ENCODE measurements around the gene GNAL. TPM values are rescaled to one million over a fixed set of nuclear protein-coding genes. Genes with fewer than 3 reads are reported as not detected.

GNAL gene
- total RNA-seq, 1 donor from 2014 or later: 0.21 TPM

DNA sequence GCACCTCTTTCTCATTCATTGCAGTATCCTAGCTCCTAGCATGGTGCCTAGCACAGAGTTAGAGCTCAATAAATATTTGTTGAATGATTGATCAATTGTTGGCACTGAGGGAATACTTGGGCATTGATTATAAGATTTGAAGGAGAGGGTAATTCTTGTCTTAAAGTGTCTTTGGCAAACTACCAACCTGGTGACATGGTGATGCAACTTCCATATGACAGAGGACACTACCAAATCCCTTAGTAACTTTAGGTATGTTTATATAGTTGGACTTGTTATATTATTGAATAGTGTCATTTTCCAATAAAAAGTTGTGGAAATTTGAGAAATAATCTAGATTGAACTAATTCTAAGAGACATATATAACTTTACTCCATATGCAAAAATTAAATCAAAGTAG is 103.6 kb downstream of the GNAL start:
- no peak for DNase-seq (ENCODE audit: low spot score)
- intact Hi-C loops (cut with micrococcal nuclease): no loop called here

DNA sequence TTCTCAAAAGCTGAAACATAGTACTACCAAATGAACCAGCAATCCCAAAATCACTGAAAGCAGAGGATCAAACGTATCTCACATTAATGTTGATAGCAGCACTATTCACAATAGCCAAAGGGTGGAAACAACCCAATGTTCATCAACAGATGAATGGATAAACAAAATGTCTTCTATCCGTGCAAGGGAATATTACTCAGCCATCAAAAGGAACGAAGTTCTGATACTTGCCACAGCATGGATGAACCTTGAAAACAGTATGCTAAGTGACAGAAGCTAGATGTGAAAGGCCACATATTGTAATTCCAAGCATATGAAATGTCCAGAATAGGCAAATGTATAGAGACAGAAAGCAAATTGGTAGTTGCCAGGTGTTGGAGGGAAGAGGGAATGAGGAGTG is 105.1 kb downstream of the GNAL start:
- intact Hi-C loops (cut with micrococcal nuclease): no loop called here
- H3K4me1 Mint-ChIP-seq (ENCODE audit: low read depth): no peaks in the 10 kb centered on the region
- H3K4me3 Mint-ChIP-seq: no peak overlapping the region
- no peak for DNase-seq (ENCODE audit: low spot score)
- peaks cover 2% of the 10 kb centered on the region for H3K27me3 Mint-ChIP-seq (ENCODE audit: insufficient read depth)
- H3K36me3 Mint-ChIP-seq (ENCODE audit: low read depth): no peaks in the 10 kb centered on the region
- H3K27ac Mint-ChIP-seq: no peak overlapping the region
- no peaks in the 10 kb centered on the region for H3K9me3 Mint-ChIP-seq

More for the DNA sequence above, 103.6 kb downstream of the GNAL start:
- no peak overlapping the region for H3K4me3 Mint-ChIP-seq
- no peaks in the 10 kb centered on the region for H3K4me1 Mint-ChIP-seq (ENCODE audit: low read depth)
- no peak overlapping the region for H3K27ac Mint-ChIP-seq
- H3K27me3 Mint-ChIP-seq (ENCODE audit: insufficient read depth): no peaks in the 10 kb centered on the region
- no peaks in the 10 kb centered on the region for H3K36me3 Mint-ChIP-seq (ENCODE audit: low read depth)
- no peaks in the 10 kb centered on the region for H3K9me3 Mint-ChIP-seq

DNA sequence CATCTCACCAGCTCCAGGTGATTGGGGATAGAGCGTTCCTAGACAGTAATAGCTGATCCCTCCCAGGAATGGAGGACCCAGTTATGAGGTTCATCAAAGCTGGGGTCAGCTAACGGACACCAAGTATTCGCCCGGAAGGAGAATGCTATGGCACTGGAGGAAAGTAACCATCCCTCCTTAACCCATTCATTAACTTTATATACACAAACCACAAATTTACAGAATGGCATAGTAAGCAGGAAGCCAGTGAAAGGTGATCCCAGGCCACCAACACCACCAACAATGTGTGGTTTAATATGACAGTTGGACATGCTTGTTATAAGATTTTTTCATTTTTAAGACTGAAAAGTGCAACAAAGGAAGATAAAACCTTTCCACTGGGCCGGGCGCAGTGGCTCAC is 106.9 kb downstream of the GNAL start:
- Mint-ChIP-seq H3K9me3 (no peaks in the 10 kb centered on the region), H3K27ac (no peak overlapping the region), H3K4me1 (ENCODE audit: low read depth) (no peaks in the 10 kb centered on the region), H3K4me3 (no peak overlapping the region), H3K36me3 (ENCODE audit: low read depth) (no peaks in the 10 kb centered on the region), H3K27me3 (ENCODE audit: insufficient read depth) (peaks cover 9% of the 10 kb centered on the region)
- DNase-seq (ENCODE audit: low spot score): no peak
- intact Hi-C loops (cut with micrococcal nuclease): no loop called here

DNA sequence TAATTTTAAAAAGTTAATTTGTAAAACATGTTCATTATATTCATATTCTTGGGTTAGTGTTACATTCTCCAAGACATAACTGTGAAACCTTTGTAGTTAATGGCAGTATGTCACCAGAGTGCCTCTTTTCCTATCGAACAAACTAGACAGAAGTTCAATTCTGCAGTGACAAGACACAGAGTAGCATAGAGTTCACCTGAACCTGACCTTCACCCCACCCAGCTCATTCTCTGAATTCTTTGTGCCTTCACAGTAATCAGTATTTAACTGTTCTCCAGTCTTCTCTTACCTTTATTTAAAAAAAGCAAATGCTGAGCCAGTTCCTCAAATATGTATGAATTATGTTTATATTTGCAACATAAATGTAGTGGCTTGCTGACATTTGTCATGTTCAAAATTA is 109.2 kb downstream of the GNAL start:
- H3K4me1 Mint-ChIP-seq (ENCODE audit: low read depth): no peaks in the 10 kb centered on the region
- H3K9me3 Mint-ChIP-seq: no peaks in the 10 kb centered on the region
- intact Hi-C loops (cut with micrococcal nuclease): no loop called here
- no peak overlapping the region for H3K4me3 Mint-ChIP-seq
- no peaks in the 10 kb centered on the region for H3K36me3 Mint-ChIP-seq (ENCODE audit: low read depth)
- H3K27me3 Mint-ChIP-seq (ENCODE audit: insufficient read depth): peaks cover 9% of the 10 kb centered on the region
- no peak for DNase-seq (ENCODE audit: low spot score)
- no peak overlapping the region for H3K27ac Mint-ChIP-seq

DNA sequence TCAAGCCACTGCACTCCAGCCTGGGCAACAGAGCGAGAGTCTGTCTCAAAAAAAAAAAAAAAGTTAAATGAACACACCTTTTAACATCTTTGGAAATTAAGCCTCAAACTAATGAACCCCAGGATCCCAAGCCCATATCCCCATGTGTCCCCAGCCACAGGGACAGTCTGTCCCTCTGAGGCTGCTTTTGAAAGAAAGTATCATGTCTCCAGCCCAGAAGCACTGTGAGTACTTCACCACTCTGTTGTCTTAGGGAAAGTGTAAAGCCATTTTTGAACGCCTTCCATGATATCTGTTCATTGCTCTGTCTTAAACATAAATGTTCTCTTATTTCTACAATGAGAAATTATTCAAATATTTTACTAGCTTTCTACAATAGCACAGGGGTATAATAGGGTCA is 110.0 kb downstream of the GNAL start:
- no peaks in the 10 kb centered on the region for H3K36me3 Mint-ChIP-seq (ENCODE audit: low read depth)
- no peak for DNase-seq (ENCODE audit: low spot score)
- intact Hi-C loops (cut with micrococcal nuclease): no loop called here
- H3K4me1 Mint-ChIP-seq (ENCODE audit: low read depth): no peaks in the 10 kb centered on the region
- peaks cover 9% of the 10 kb centered on the region for H3K27me3 Mint-ChIP-seq (ENCODE audit: insufficient read depth)
- H3K27ac Mint-ChIP-seq: no peak overlapping the region
- no peak overlapping the region for H3K4me3 Mint-ChIP-seq
- no peaks in the 10 kb centered on the region for H3K9me3 Mint-ChIP-seq

DNA sequence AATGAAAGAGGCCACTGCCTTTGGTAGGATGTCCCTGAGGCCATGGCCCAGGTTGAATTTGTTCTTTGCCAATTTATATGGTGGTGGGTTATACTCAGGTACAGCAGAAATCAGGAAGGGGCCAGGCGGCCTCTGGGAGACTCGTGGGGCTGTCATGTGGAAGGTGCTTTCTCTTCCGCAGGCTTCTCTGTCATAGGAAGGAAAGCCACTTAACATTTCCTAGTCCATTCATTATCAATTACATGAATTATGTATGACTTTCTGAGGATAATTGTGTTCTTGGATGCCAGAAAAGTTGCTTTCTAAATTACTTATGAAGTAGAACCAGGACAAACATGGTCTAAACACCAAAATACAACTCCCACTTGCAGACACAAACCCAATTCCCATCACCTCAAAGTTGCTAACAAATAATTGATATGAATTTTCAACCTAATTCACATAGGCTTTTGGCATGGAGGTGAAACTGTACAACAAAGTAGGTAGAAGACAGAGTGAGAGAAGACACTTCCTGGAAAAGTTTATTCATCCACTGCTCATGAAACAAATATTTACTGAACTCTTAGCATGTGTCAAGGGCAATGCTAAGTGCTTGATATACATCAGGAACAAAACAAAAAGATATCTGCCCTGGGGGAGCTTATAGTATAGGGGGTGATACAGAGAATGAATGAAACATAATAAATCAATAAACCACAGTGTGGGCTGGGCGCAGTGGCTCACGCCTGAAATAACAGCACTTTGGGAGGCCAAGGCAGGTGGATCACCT is 111.7 kb downstream of the GNAL start:
- DNase-seq (ENCODE audit: low spot score): no peak
- intact Hi-C loops (cut with micrococcal nuclease): no loop called here
- no peaks in the 10 kb centered on the region for H3K4me1 Mint-ChIP-seq (ENCODE audit: low read depth)
- no peaks in the 10 kb centered on the region for H3K36me3 Mint-ChIP-seq (ENCODE audit: low read depth)
- H3K27me3 Mint-ChIP-seq (ENCODE audit: insufficient read depth): peaks cover 12% of the 10 kb centered on the region
- H3K27ac Mint-ChIP-seq: no peak overlapping the region
- H3K4me3 Mint-ChIP-seq: no peak overlapping the region
- H3K9me3 Mint-ChIP-seq: no peaks in the 10 kb centered on the region

DNA sequence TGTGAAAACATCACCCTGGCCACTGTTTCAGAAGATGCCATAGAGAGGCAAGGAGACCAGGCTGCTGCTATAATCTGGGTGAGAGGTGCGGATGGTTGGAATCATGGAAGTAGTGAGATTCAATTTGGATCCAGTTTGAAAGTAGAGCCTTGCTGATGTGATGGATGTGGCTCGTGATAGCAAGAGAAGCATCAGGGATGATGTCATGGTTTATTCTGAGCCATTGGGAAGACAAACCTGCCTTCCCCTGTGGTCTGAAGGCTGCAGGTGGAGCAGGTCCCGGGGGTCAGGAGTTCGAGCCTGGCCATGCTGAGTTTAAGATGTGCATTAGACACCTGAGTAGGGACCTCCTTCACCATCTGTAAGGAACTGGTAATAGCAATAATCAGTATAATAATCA is 112.5 kb downstream of the GNAL start:
- Mint-ChIP-seq H3K27ac (no peak overlapping the region), H3K4me1 (ENCODE audit: low read depth) (no peaks in the 10 kb centered on the region), H3K27me3 (ENCODE audit: insufficient read depth) (peaks cover 12% of the 10 kb centered on the region), H3K4me3 (no peak overlapping the region), H3K36me3 (ENCODE audit: low read depth) (no peaks in the 10 kb centered on the region), H3K9me3 (no peaks in the 10 kb centered on the region)
- no peak for DNase-seq (ENCODE audit: low spot score)
- intact Hi-C loops (cut with micrococcal nuclease): no loop called here

DNA sequence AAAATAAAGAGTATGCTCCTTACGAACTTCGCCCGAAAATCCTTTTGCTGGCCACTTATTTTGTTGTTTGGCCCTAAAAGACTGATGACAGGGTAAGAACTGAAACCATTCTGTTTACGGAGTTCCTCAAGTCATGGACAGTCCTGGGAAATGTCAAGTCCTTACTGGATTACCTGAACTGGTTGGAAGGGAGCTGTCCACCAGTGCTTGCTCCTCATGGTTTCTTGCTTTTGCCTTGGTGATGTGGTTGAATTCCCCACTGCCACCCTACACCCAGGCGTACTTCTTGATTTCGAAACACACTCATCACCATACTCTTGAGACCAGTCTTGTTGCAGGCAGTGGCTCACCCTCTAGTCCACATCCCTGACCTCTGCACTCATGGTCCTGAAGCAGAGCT is 113.1 kb downstream of the GNAL start:
- no peaks in the 10 kb centered on the region for H3K9me3 Mint-ChIP-seq
- H3K27ac Mint-ChIP-seq: no peak overlapping the region
- no peak for DNase-seq (ENCODE audit: low spot score)
- H3K27me3 Mint-ChIP-seq (ENCODE audit: insufficient read depth): peaks cover 12% of the 10 kb centered on the region
- no peaks in the 10 kb centered on the region for H3K36me3 Mint-ChIP-seq (ENCODE audit: low read depth)
- no peaks in the 10 kb centered on the region for H3K4me1 Mint-ChIP-seq (ENCODE audit: low read depth)
- intact Hi-C loops (cut with micrococcal nuclease): no loop called here
- no peak overlapping the region for H3K4me3 Mint-ChIP-seq

DNA sequence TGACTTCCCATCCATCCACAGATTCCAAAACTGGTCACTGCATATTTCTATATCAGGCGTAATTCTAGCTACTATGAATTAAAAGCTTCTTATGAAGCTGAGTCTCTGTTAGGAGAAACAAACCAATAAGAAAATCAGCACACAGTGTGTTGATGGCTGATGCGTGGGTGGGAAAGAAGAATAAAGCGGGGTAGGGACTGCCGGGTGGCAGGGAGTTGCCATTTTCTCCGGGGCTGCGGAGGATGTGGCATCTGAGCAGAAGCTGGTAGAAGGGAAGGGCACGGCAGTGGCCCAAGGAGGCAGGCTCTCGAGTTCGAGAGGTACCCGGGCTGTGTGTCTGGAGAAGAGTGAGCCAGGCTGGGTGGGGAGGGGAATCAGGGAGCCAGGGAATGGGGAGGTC is 113.5 kb downstream of the GNAL start:
- intact Hi-C loops (cut with micrococcal nuclease): no loop called here
- no peak for DNase-seq (ENCODE audit: low spot score)
- Mint-ChIP-seq H3K4me3 (no peak overlapping the region), H3K36me3 (ENCODE audit: low read depth) (no peaks in the 10 kb centered on the region), H3K4me1 (ENCODE audit: low read depth) (no peaks in the 10 kb centered on the region), H3K9me3 (no peaks in the 10 kb centered on the region), H3K27ac (no peak overlapping the region), H3K27me3 (ENCODE audit: insufficient read depth) (peaks cover 12% of the 10 kb centered on the region)

DNA sequence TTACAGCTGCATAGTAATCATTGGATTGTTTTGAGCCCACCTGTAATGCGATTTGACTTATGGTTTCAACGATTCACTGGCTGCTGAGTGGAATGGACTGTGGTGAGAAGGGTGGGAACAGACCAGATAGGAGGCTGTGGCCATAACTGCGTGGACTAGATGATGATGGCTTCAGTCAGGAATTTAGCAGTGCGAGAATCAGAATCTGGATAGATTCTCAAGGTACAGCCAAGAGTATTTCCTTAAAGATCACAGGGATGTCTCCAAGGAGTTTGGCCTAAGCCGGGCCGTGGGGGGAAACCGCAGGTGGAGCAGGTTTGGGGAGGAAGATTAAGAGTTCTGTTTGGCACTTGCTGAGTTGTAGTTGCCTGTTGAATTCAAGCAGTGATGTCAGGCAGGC is 118.2 kb downstream of the GNAL start:
- no peak for DNase-seq (ENCODE audit: low spot score)
- H3K27me3 Mint-ChIP-seq (ENCODE audit: insufficient read depth): peaks cover 3% of the 10 kb centered on the region
- H3K27ac Mint-ChIP-seq: no peak overlapping the region
- no peaks in the 10 kb centered on the region for H3K9me3 Mint-ChIP-seq
- H3K36me3 Mint-ChIP-seq (ENCODE audit: low read depth): no peaks in the 10 kb centered on the region
- no peaks in the 10 kb centered on the region for H3K4me1 Mint-ChIP-seq (ENCODE audit: low read depth)
- H3K4me3 Mint-ChIP-seq: no peak overlapping the region
- intact Hi-C loops (cut with micrococcal nuclease): no loop called here

DNA sequence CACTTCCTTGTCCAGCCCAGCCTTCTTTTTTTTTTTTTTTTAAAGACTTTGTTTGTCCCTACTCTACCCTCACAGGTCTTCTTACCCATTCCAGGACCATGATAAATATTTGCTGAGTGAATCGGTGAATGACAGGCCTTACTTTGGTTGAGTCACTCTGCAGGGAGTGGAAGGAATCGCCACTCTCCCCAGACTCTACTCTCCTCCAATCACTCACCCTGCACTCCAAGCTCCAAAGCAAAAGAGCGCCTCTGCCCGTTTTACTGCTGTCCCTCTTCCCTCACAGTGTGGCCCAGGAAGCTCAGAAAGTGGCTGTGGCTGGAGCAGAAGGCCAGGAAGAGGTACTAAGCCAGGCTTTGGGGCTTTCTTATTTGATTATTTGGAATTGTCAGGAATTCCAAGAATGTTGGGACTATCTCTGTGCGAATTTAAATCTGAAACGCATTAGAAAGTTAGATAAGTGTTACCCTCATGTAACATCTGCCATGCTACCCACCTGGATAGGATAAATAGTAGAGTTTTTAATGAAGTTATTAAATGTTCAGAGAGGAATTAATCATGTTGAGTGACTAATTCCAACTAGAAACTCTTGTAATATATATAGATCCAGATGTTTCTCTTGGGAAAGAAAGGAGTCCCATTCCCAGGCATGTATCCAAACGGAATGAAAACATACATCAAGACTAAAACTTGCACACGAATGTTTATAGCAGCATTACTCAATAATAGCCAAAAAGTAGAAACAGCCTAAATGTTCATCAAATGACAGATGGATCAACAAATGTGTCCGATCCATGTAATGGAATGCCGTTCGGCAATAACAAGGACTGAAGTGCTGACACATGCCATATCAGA is 119.2 kb downstream of the GNAL start:
- Mint-ChIP-seq H3K9me3 (no peaks in the 10 kb centered on the region), H3K27ac (no peak overlapping the region), H3K27me3 (ENCODE audit: insufficient read depth) (peaks cover 3% of the 10 kb centered on the region), H3K36me3 (ENCODE audit: low read depth) (no peaks in the 10 kb centered on the region), H3K4me3 (no peak overlapping the region), H3K4me1 (ENCODE audit: low read depth) (no peaks in the 10 kb centered on the region)
- intact Hi-C loops (cut with micrococcal nuclease): no loop called here
- no peak for DNase-seq (ENCODE audit: low spot score)

DNA sequence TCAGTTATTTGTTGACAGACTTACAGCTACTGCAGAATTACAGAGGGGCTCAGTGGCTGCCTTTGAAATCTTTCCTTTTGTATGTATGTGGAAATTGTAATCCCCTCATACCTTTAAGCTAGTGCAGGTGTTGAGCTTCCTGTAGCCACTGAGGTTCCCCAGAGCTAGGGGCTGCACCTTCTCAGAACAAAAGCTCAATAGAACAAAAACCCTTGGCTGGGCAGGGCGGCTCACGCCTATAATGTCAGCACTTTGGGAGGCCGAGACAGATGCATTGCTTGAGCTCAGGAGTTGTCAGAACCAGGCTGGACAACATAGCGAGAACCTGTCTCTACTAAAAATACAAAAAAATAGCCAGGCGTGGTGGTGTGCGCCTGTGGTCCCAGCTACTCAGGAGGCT is 120.8 kb downstream of the GNAL start:
- no peak overlapping the region for H3K4me3 Mint-ChIP-seq
- DNase-seq (ENCODE audit: low spot score): no peak
- intact Hi-C loops (cut with micrococcal nuclease): no loop called here
- no peaks in the 10 kb centered on the region for H3K9me3 Mint-ChIP-seq
- no peaks in the 10 kb centered on the region for H3K4me1 Mint-ChIP-seq (ENCODE audit: low read depth)
- H3K27ac Mint-ChIP-seq: no peak overlapping the region
- no peaks in the 10 kb centered on the region for H3K36me3 Mint-ChIP-seq (ENCODE audit: low read depth)
- H3K27me3 Mint-ChIP-seq (ENCODE audit: insufficient read depth): peaks cover 4% of the 10 kb centered on the region

DNA sequence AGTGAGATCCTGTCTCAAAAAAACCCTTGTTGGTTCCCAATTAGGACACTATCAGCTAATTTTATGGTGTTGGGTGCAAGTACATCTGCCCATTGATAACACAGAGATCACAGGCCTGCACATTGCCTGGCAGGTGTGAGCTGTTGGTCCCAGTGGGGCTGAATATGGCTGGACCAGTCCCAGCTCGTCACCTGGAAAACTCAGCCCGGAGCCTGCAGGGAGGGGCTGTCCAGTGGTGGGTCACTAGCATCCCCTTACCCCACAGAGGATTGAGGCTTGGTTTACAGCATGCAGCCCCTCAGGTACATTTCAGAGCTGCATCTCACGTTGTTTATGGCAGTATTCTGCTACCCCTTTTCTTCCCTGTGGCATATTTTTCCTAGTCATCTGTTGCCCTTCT is 121.3 kb downstream of the GNAL start:
- H3K27ac Mint-ChIP-seq: no peak overlapping the region
- no peaks in the 10 kb centered on the region for H3K4me1 Mint-ChIP-seq (ENCODE audit: low read depth)
- intact Hi-C loops (cut with micrococcal nuclease): no loop called here
- DNase-seq (ENCODE audit: low spot score): no peak
- no peaks in the 10 kb centered on the region for H3K9me3 Mint-ChIP-seq
- peaks cover 4% of the 10 kb centered on the region for H3K27me3 Mint-ChIP-seq (ENCODE audit: insufficient read depth)
- H3K4me3 Mint-ChIP-seq: no peak overlapping the region
- no peaks in the 10 kb centered on the region for H3K36me3 Mint-ChIP-seq (ENCODE audit: low read depth)

All from activated T-helper 1 cell treated with anti-CD3 and anti-CD28 coated beads, Interleukin-12 subunit alpha, Interleukin-12 subunit beta, Interleukin-2, Interleukin-4 antibody, amounts not matched to agents 30 ng/mL and 10 ng/mL and 1 ng/mL, durations not matched to agents 14 hours and 24 hours and 36 hours (primary cell).